K562 (cell line): ENCODE results near the gene GAL3ST3. TPM values are rescaled to one million over a fixed set of nuclear protein-coding genes. Genes with fewer than 3 reads are reported as not detected.

Experiments
- ATAC-seq: fragments of 200-7000 bp; cut with Tn5 transposase; 3 replicates; pipeline ENCODE4 v1.9.1; 2020; ENCODE audit warnings: moderate library complexity
- BruUV-seq: library from RNA; stranded (reverse); fragments of 400-500 nt; replicated peaks from 2 replicates; lab custom pipeline; 2021; lab: Mats Ljungman, UMichigan
- CTCF ChIA-PET: fragments of 300-600 bp; formaldehyde crosslinking; extraction: SDS; loops from one replicate; lab custom pipeline; 2021; ENCODE audit warnings: low intra/inter-chr PET ratio; lab: Yijun Ruan, JAX
- POLR2A ChIA-PET: fragments of 300-600, 350-650 bp; sonication (Branson Sonifier 250); formaldehyde crosslinking; extraction: SDS; loops from one replicate; lab custom pipeline; 2021; ENCODE audit warnings: antibody characterized with exemption, inconsistent platforms; lab: Yijun Ruan, JAX
- DNase-seq, 4 experiments: peaks; one replicate each; pipeline versions ENCODE4 v3.0.0 to v3.0.0-alpha.2; 2011 to 2018; ENCODE audit warnings: low spot score in 3 of 4, mixed read lengths in 3 of 4; ENCODE audit errors: extremely low read depth in 1 of 4
- FAIRE-seq: peaks from 2 replicates; lab custom pipeline; 2011; peaks lifted over from hg19 to GRCh38; lab: Jason Lieb, UNC
- H2AFZ ChIP-seq: 2 replicates; pipeline ENCODE4 v1.6.0; 2011; ENCODE audit warnings: low read depth, low read length, control low read depth, inconsistent platforms
- H3K27ac ChIP-seq: fragments of 200-600 bp; 3 replicates; pipeline ENCODE4 v1.8.0; 2011; ENCODE audit warnings: low read depth, mild to moderate bottlenecking, control low read depth, inconsistent platforms, low read length, moderate library complexity, mixed read lengths; ENCODE audit errors: extremely low read depth
- H3K27me3 ChIP-seq, 2 experiments: fragments of 300-600 bp in 1 of 2; 2 replicates in 1 of 2; 3 replicates in 1 of 2; pipeline versions ENCODE4 v1.6.0 to v1.8.0; 2011; ENCODE audit warnings: inconsistent platforms in 2 of 2, low read length in 2 of 2, mild to moderate bottlenecking in 1 of 2, mixed read lengths in 1 of 2, moderate library complexity in 1 of 2; ENCODE audit not compliant: control insufficient read depth in 2 of 2, insufficient read depth in 2 of 2
- H3K36me3 ChIP-seq: fragments of 300-600 bp; 3 replicates; pipeline ENCODE4 v1.8.0; 2011; ENCODE audit warnings: mild to moderate bottlenecking, low read length, inconsistent platforms; ENCODE audit not compliant: control insufficient read depth, insufficient read depth
- H3K4me1 ChIP-seq, 2 experiments: fragments of 200-600 bp in 1 of 2; replicated peaks in 1 of 2; 2 replicates in 1 of 2; 3 replicates in 1 of 2; pipeline versions ENCODE4 v1.5.1 to v1.8.0; 2011; ENCODE audit warnings: inconsistent platforms in 2 of 2, low read length in 2 of 2, mild to moderate bottlenecking in 1 of 2, mixed read lengths in 1 of 2, moderate library complexity in 1 of 2; ENCODE audit not compliant: control insufficient read depth in 2 of 2, insufficient read depth in 2 of 2
- H3K4me2 ChIP-seq: 2 replicates; pipeline ENCODE4 v1.6.1; 2011; ENCODE audit warnings: low read length, control low read depth, inconsistent platforms, mixed read lengths; ENCODE audit not compliant: insufficient read depth
- H3K4me3 ChIP-seq: fragments of 200-600 bp; sonication (generic), shearing (Covaris generic); 2 replicates; pipeline ENCODE4 v1.5.1; 2016; ENCODE audit warnings: control low read depth, inconsistent platforms
- H3K79me2 ChIP-seq: fragments of 200-600 bp; 3 replicates; pipeline ENCODE4 v1.8.0; 2011; ENCODE audit warnings: low read length, inconsistent platforms; ENCODE audit not compliant: control insufficient read depth, insufficient read depth
- H3K9ac ChIP-seq, 2 experiments: 2 replicates each; pipeline versions ENCODE4 v1.6.0 to v1.6.1; 2011; ENCODE audit warnings: low read depth in 2 of 2, low read length in 2 of 2, control low read depth in 1 of 2, inconsistent platforms in 1 of 2, mild to moderate bottlenecking in 1 of 2, mixed read lengths in 1 of 2; ENCODE audit not compliant: insufficient read depth in 1 of 2
- H3K9me1 ChIP-seq: one replicate; pipeline ENCODE4 v1.6.0; 2011; ENCODE audit warnings: inconsistent platforms, mild to moderate bottlenecking, low read length, moderate library complexity; ENCODE audit not compliant: control insufficient read depth, insufficient read depth
- H3K9me3 ChIP-seq: replicated peaks from 2 replicates; pipeline ENCODE4 v1.5.1; 2011; ENCODE audit warnings: low read depth, low read length, inconsistent platforms; ENCODE audit not compliant: control insufficient read depth, insufficient read depth
- H4K20me1 ChIP-seq: replicated peaks from 2 replicates; pipeline ENCODE4 v1.6.1; 2011; ENCODE audit warnings: low read length, inconsistent platforms, mixed read lengths; ENCODE audit not compliant: control insufficient read depth, insufficient read depth
- CSDE1 ChIP-seq, 2 experiments: fragments of 450-650 bp; IDR thresholded peaks; 2 replicates each; pipeline ENCODE4 v1.6.1; 2016; ENCODE audit warnings: mild to moderate bottlenecking in 1 of 2
- EP400 ChIP-seq: fragments of 450-650 bp; IDR thresholded peaks from 2 replicates; pipeline ENCODE4 v1.6.1; 2017; ENCODE audit warnings: antibody characterized with exemption, mild to moderate bottlenecking, moderate library complexity
- FOXM1 ChIP-seq, 2 experiments: fragments of 450-650 bp in 1 of 2; sonication (generic) in 1 of 2; formaldehyde crosslinking in 1 of 2; IDR thresholded peaks; 2 replicates each; pipeline versions ENCODE4 v1.6.1 to v1.9.0; 2017 to 2022; ENCODE audit warnings: low read depth in 2 of 2, mild to moderate bottlenecking in 2 of 2, missing genetic modification reagents in 1 of 2, moderate library complexity in 1 of 2
- FOXP1 ChIP-seq: sonication (generic); formaldehyde crosslinking; IDR thresholded peaks from 2 replicates; pipeline ENCODE4 v1.8.0; 2022; ENCODE audit warnings: mild to moderate bottlenecking, missing genetic modification reagents
- GATA2 ChIP-seq: sonication (generic); formaldehyde crosslinking; IDR thresholded peaks from 2 replicates; pipeline ENCODE4 v1.4.0; 2020; ENCODE audit warnings: mild to moderate bottlenecking, missing genetic modification reagents
- HDGF ChIP-seq: fragments of 450-650 bp; IDR thresholded peaks from 2 replicates; pipeline ENCODE4 v1.6.1; 2016
- IRF2 ChIP-seq: sonication (generic); formaldehyde crosslinking; IDR thresholded peaks from 2 replicates; pipeline ENCODE4 v1.8.1; 2022; ENCODE audit warnings: mild to moderate bottlenecking, missing genetic modification reagents
- MCM2 ChIP-seq: fragments of 450-650 bp; IDR thresholded peaks from 2 replicates; pipeline ENCODE4 v1.6.1; 2017; ENCODE audit warnings: low read depth, mild to moderate bottlenecking
- PTRF ChIP-seq: fragments of 450-650 bp; IDR thresholded peaks from 2 replicates; pipeline ENCODE4 v1.6.1; 2016; ENCODE audit warnings: mild to moderate bottlenecking, missing genetic modification characterization, missing compliant biosample characterization
- RBM22 ChIP-seq: fragments of 200-400 bp; formaldehyde crosslinking; IDR thresholded peaks from 2 replicates; pipeline ENCODE4 v1.6.1; 2018; ENCODE audit warnings: low read length, low read depth; ENCODE audit not compliant: poor library complexity, severe bottlenecking
- TCFL5 ChIP-seq: fragments of 250-450 bp; sonication (Bioruptor Pico); conservative IDR thresholded peaks from 2 replicates; pipeline ENCODE4 v1.6.1; 2021; ENCODE audit warnings: mild to moderate bottlenecking, moderate library complexity, matching md5 sums
- WGBS: fragments of 100-300 bp; shearing (Covaris generic); methylation state at CpG from one replicate; pipeline ENCODE4 v1.1.6; 2016; ENCODE audit warnings: low coverage, mixed read lengths; ENCODE audit not compliant: insufficient coverage; ENCODE audit errors: missing lambda C conversion rate; 5-methylcytosine and 5-hydroxymethylcytosine counted together
- in situ Hi-C: fragments of 300-500 bp; cut with MboI; formaldehyde crosslinking; loops from 4 replicates; pipeline ENCODE4 v1.15.0; 2018; ENCODE audit warnings: inconsistent platforms, mixed read lengths
- intact Hi-C: fragments of 100-400 bp; cut with micrococcal nuclease; formaldehyde crosslinking; loops from 2 replicates; pipeline ENCODE4 v1.14.2; 2022
- polyA plus RNA-seq, 8 experiments: library from polyadenylated mRNA; depleted of rRNA in 4 of 8; stranded (reverse) in 5 of 8; unstranded in 3 of 8; fragments of >200 nt; fragmentation: Nextera tagmentation in 2 of 8; fragmentation: Illumina TruSeq in 1 of 8; extraction: Ambion mirVana in 2 of 8; extraction: Trizol in 1 of 8; gene quantifications; 2 replicates each; pipeline versions ENCODE4 v1.2.1 to v1.2.3, GENCODE V29; 2011 to 2014; ENCODE audit warnings: inconsistent platforms in 1 of 8, missing spikeins in 1 of 8
- total RNA-seq, 7 experiments: library from RNA; depleted of rRNA in 6 of 7; stranded (reverse); fragments of >200 nt in 6 of 7; fragmentation: Illumina TruSeq in 2 of 7; extraction: Trizol in 2 of 7; gene quantifications; 2 replicates each; pipeline versions ENCODE4 v1.2.1 to v1.2.3, GENCODE V29; 2011 to 2021; ENCODE audit warnings: low replicate concordance in 1 of 7
- TF ChIP-seq, protein P1 (sequence below), 3 experiments: fragments of 200-800 bp in 1 of 3; sonication (Bioruptor generic) in 1 of 3; sonication (generic) in 1 of 3; formaldehyde crosslinking in 1 of 3; IDR thresholded peaks; 2 replicates each; pipeline versions ENCODE4 v1.6.1 to v1.8.0; 2016 to 2022; ENCODE audit warnings: mild to moderate bottlenecking in 2 of 3, missing compliant biosample characterization in 2 of 3, missing genetic modification characterization in 2 of 3, missing genetic modification reagents in 1 of 3
- TF ChIP-seq, protein P2 (sequence below): fragments of 250-450 bp; sonication (Bioruptor Pico); IDR thresholded peaks from 2 replicates; pipeline ENCODE4 v1.4.0; 2020; ENCODE audit warnings: mild to moderate bottlenecking, moderate library complexity, borderline replicate concordance
- TF ChIP-seq, protein P3 (sequence below), 3 experiments: IDR thresholded peaks in 2 of 3; conservative IDR thresholded peaks in 1 of 3; 2 replicates each; pipeline ENCODE4 v1.5.1; 2011 to 2012; ENCODE audit warnings: low read length in 3 of 3, mild to moderate bottlenecking in 3 of 3, control low read depth in 2 of 3, improper control_type of control experiment in 1 of 3, inconsistent platforms in 1 of 3, low read depth in 1 of 3, mixed read lengths in 1 of 3, moderate library complexity in 1 of 3; ENCODE audit not compliant: insufficient read depth in 2 of 3

The GAL3ST3 gene
- total and polyA plus RNA-seq, 9 of the 15 experiments (the other 6 are each of a cell fraction or from before 2014, with no cell fraction given), result not detected

DNA sequence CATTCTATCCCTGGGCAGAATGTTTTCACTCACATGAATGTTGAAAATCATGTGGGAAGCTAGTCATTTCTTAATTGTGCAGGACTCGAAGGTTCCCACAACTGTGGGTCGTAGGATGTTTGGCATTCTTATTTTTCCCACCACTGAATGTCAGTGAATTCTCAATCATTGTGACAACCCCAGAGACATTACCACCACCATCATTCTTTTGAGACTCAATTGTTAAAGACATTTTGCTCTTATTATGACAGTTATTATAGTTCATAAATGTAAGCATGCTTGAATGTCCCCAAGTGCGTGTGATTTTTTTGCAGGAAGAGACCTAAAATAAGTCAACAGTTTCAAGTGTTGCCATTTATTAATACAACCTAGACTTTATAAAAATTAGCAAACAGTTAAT is 40.1 kb upstream of the GAL3ST3 start (continued):
- TF ChIP-seq PTRF, result no peak
- TF ChIP-seq, protein P1, sequence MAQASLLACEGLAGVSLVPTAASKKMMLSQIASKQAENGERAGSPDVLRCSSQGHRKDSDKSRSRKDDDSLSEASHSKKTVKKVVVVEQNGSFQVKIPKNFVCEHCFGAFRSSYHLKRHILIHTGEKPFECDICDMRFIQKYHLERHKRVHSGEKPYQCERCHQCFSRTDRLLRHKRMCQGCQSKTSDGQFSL (CRISPR knock-in tag; IDR thresholded peaks at IDR 0.05), result no peak
- TF ChIP-seq, protein P1 (tag; IDR thresholded peaks at IDR 0.05), result no peak

DNA sequence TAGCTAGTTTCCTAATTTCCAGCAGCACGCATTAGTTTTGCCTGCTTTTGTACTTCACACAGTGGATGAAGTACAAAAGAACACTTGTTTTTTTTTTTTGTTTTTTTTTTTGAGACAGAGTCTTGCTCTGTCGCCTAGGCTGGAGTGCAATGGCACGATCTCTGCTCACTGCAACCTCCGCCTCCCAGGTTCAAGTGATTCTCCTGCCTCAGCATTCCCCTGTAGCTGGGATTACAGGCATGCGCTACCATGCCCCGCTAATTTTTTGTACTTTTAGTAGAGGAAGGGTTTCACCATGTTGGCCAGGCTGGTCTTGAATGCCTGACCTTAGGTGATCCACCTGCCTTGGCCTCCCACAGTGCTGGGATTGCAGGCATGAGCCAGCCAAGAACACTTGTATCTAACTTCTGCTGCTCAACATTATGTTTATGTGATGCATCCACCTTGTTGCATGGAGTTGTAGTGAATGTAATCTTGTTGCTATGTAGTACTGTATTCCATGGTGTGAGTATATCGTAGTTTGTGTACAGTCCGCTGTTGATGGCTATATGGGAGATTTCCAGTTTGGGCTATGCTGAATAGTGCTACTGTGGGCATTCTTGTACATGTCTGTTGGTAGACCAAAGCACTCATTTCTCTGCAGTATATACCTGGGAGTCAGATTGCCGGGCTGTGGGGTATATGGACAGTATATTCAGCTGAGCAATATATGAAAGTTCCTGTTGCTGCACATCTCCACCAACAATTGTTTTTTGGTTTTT is 38.4 kb upstream of the GAL3ST3 start:
- Histone ChIP-seq H3K79me2 (peaks cover 27% of the 10 kb centered on the region), H3K9me1 (no peaks in the 10 kb centered on the region), H4K20me1 (no peaks in the 10 kb centered on the region), H3K4me1 (peaks cover 5 to 17% of the 10 kb centered on the region in 2 experiments), H3K4me2 (no peak overlapping the region), H3K27me3 (no peaks in the 10 kb centered on the region), H3K27ac (no peak overlapping the region), H3K36me3 (no peaks in the 10 kb centered on the region), H3K4me3 (no peak overlapping the region), H2AFZ (no peak overlapping the region), H3K9me3 (no peaks in the 10 kb centered on the region), H3K9ac (no peak overlapping the region)
- ChIA-PET POLR2A (interaction anchor here (1.2 kb wide), 1 partner anchor 10 kb away, joined by 3 read pairs; no protein-coding TSS in a partner anchor), CTCF (no interaction called here)
- intact Hi-C loops, result no loop called here
- in situ Hi-C loops, result no loop called here
- no TSS peak for BruUV-seq
- WGBS, result 87% methylated on average over 8 of the region's 9 CpGs
- FAIRE-seq, result no peak
- DNase-seq, result no peak
- no peak for ATAC-seq
- TF ChIP-seq, protein P2, sequence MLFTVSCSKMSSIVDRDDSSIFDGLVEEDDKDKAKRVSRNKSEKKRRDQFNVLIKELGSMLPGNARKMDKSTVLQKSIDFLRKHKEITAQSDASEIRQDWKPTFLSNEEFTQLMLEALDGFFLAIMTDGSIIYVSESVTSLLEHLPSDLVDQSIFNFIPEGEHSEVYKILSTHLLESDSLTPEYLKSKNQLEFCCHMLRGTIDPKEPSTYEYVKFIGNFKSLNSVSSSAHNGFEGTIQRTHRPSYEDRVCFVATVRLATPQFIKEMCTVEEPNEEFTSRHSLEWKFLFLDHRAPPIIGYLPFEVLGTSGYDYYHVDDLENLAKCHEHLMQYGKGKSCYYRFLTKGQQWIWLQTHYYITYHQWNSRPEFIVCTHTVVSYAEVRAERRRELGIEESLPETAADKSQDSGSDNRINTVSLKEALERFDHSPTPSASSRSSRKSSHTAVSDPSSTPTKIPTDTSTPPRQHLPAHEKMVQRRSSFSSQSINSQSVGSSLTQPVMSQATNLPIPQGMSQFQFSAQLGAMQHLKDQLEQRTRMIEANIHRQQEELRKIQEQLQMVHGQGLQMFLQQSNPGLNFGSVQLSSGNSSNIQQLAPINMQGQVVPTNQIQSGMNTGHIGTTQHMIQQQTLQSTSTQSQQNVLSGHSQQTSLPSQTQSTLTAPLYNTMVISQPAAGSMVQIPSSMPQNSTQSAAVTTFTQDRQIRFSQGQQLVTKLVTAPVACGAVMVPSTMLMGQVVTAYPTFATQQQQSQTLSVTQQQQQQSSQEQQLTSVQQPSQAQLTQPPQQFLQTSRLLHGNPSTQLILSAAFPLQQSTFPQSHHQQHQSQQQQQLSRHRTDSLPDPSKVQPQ (CRISPR knock-in tag), result no peak
- no peak for TF ChIP-seq GATA2 (CRISPR knock-in tag)
- TF ChIP-seq FOXM1 (IDR thresholded peaks at IDR 0.05; ENCODE audit: low read depth), result no peak
- no peak for TF ChIP-seq FOXM1 (CRISPR knock-in tag; IDR thresholded peaks at IDR 0.05; ENCODE audit: low read depth)
- TF ChIP-seq TCFL5 (CRISPR knock-in tag), result no peak
- no peak for TF ChIP-seq RBM22
- TF ChIP-seq IRF2 (CRISPR knock-in tag), result no peak
- no peak for TF ChIP-seq MCM2
- TF ChIP-seq EP400, result no peak
- TF ChIP-seq, protein P3, sequence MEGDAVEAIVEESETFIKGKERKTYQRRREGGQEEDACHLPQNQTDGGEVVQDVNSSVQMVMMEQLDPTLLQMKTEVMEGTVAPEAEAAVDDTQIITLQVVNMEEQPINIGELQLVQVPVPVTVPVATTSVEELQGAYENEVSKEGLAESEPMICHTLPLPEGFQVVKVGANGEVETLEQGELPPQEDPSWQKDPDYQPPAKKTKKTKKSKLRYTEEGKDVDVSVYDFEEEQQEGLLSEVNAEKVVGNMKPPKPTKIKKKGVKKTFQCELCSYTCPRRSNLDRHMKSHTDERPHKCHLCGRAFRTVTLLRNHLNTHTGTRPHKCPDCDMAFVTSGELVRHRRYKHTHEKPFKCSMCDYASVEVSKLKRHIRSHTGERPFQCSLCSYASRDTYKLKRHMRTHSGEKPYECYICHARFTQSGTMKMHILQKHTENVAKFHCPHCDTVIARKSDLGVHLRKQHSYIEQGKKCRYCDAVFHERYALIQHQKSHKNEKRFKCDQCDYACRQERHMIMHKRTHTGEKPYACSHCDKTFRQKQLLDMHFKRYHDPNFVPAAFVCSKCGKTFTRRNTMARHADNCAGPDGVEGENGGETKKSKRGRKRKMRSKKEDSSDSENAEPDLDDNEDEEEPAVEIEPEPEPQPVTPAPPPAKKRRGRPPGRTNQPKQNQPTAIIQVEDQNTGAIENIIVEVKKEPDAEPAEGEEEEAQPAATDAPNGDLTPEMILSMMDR (IDR thresholded peaks at IDR 0.05 in 2 of 3, conservative IDR thresholded peaks at IDR 0.05 in 1 of 3; ENCODE audit: insufficient read depth in 2 of 3, low read depth in 1 of 3, low read length in 3 of 3), result no peak
- TF ChIP-seq HDGF, result no peak
- TF ChIP-seq CSDE1 (IDR thresholded peaks at IDR 0.05), result no peak
- no peak for TF ChIP-seq FOXP1 (CRISPR knock-in tag)
